Neuronal stem cell (in vitro differentiated cells): ENCODE measurements around the gene MYL2.

Source experiments
- DNase-seq: peaks from one replicate; pipeline ENCODE4 v3.0.0-alpha.2; 2013; ENCODE audit warnings: low spot score
- H2AFZ ChIP-seq: one replicate; pipeline ENCODE4 v1.6.1; 2013; ENCODE audit warnings: mild to moderate bottlenecking, low read length, inconsistent platforms
- H2AK5ac ChIP-seq: 2 replicates; pipeline ENCODE4 v1.6.1; 2013; ENCODE audit warnings: low read depth, mild to moderate bottlenecking, inconsistent platforms, low read length, moderate library complexity, mixed read lengths
- H2BK120ac ChIP-seq: 2 replicates; pipeline ENCODE4 v1.6.1; 2013; ENCODE audit warnings: low read depth, mild to moderate bottlenecking, inconsistent platforms, low read length, moderate library complexity, mixed read lengths
- H2BK12ac ChIP-seq: one replicate; pipeline ENCODE4 v1.6.1; 2013; ENCODE audit warnings: low read length, inconsistent platforms
- H2BK15ac ChIP-seq: 2 replicates; pipeline ENCODE4 v1.6.1; 2013; ENCODE audit warnings: mild to moderate bottlenecking, low read length, inconsistent platforms, mixed read lengths
- H2BK5ac ChIP-seq: one replicate; pipeline ENCODE4 v1.6.1; 2013; ENCODE audit warnings: inconsistent platforms, mild to moderate bottlenecking, low read length, moderate library complexity
- H3K14ac ChIP-seq: one replicate; pipeline ENCODE4 v1.6.1; 2013; ENCODE audit warnings: low read length, inconsistent platforms
- H3K18ac ChIP-seq: 2 replicates; pipeline ENCODE4 v1.6.1; 2013; ENCODE audit warnings: low read length, inconsistent platforms
- H3K23ac ChIP-seq: 2 replicates; pipeline ENCODE4 v1.6.1; 2013; ENCODE audit warnings: low read depth, mild to moderate bottlenecking, mixed read lengths, low read length, inconsistent platforms; ENCODE audit not compliant: poor library complexity
- H3K27ac ChIP-seq: replicated peaks from 3 replicates; pipeline ENCODE4 v1.5.1; 2013; ENCODE audit warnings: low read length, inconsistent platforms
- H3K27me3 ChIP-seq, 3 experiments: 2 replicates each; pipeline ENCODE4 v1.6.1; 2013; ENCODE audit warnings: low read length in 3 of 3, mild to moderate bottlenecking in 2 of 3, inconsistent platforms in 1 of 3, low read depth in 1 of 3, mixed read lengths in 1 of 3, moderate library complexity in 1 of 3; ENCODE audit not compliant: control insufficient read depth in 3 of 3, insufficient read depth in 3 of 3
- H3K36me3 ChIP-seq, 2 donors: replicated peaks in 1 of 2; 2 replicates each; pipeline ENCODE4 v1.6.1; 2013; ENCODE audit warnings: low read length in 2 of 2; ENCODE audit not compliant: control insufficient read depth in 2 of 2, insufficient read depth in 2 of 2
- H3K4ac ChIP-seq: 2 replicates; pipeline ENCODE4 v1.6.1; 2013; ENCODE audit warnings: inconsistent platforms, mild to moderate bottlenecking, low read length, moderate library complexity
- H3K4me1 ChIP-seq, 2 donors: 1 replicate in 1 of 2; 2 replicates in 1 of 2; pipeline ENCODE4 v1.6.1; 2013; ENCODE audit warnings: low read length in 2 of 2, low read depth in 1 of 2; ENCODE audit not compliant: control insufficient read depth in 2 of 2, insufficient read depth in 1 of 2
- H3K4me2 ChIP-seq: one replicate; pipeline ENCODE4 v1.6.1; 2013; ENCODE audit warnings: mild to moderate bottlenecking, low read length, inconsistent platforms; ENCODE audit not compliant: insufficient read depth, poor library complexity, severe bottlenecking
- H3K4me3 ChIP-seq, 2 donors: 2 replicates each; pipeline ENCODE4 v1.5.1; 2013; ENCODE audit warnings: low read length in 2 of 2, mild to moderate bottlenecking in 2 of 2, inconsistent platforms in 1 of 2, moderate library complexity in 1 of 2
- H3K79me1 ChIP-seq: one replicate; pipeline ENCODE4 v1.6.1; 2013; ENCODE audit warnings: low read depth, mild to moderate bottlenecking, inconsistent platforms, low read length, moderate library complexity
- H3K9ac ChIP-seq: one replicate; pipeline ENCODE4 v1.6.1; 2013; ENCODE audit warnings: mild to moderate bottlenecking, low read depth, low read length, inconsistent platforms; ENCODE audit not compliant: poor library complexity
- H3K9me3 ChIP-seq, 2 donors: replicated peaks in 1 of 2; 2 replicates each; pipeline versions ENCODE3 to v1.6.1; 2013; ENCODE audit warnings: low read length in 2 of 2, mild to moderate bottlenecking in 2 of 2, inconsistent platforms in 1 of 2, low read depth in 1 of 2, mixed read lengths in 1 of 2, moderate library complexity in 1 of 2; ENCODE audit not compliant: control insufficient read depth in 2 of 2, insufficient read depth in 1 of 2
- H4K8ac ChIP-seq: one replicate; pipeline ENCODE4 v1.6.1; 2013; ENCODE audit warnings: low read depth, mild to moderate bottlenecking, inconsistent platforms, low read length, moderate library complexity
- H4K91ac ChIP-seq: one replicate; pipeline ENCODE4 v1.6.1; 2013; ENCODE audit warnings: low read length, low read depth, mild to moderate bottlenecking, inconsistent platforms; ENCODE audit not compliant: poor library complexity
- WGBS, 2 donors: extraction: QIAGEN DNeasy Blood & Tissue Kit; methylation state at CpG; one replicate each; pipeline ENCODE4 v1.1.7; 2013; ENCODE audit warnings: missing lambda C conversion rate in 2 of 2, mixed read lengths in 1 of 2; ENCODE audit not compliant: insufficient read length in 2 of 2, insufficient replicate concordance in 1 of 2; ENCODE audit errors: extremely low coverage in 2 of 2; 5-methylcytosine and 5-hydroxymethylcytosine counted together

MYL2 gene

DNA sequence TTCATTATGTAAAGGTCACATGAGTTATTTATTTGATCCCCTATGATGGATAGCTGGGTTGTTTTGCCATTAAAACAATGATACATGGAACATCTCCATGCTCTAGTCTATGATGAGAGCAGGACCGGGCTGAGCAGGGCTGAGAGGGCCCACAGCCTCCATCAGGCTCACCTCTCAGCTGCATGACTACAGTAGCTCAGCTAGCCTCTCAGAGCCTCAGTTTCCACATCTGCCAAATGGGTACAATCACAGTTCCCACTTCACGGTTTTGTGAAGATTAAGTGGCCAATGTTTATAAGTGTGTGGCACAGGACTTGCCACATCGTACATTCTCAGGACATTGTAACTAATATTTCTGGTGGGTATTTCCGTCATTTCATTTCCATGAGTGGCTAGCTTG lies 19.9 kb upstream of the MYL2 start:
- no peak overlapping the region for H3K27ac ChIP-seq
- no peaks in the 10 kb centered on the region for H3K4me1 ChIP-seq
- H3K4me3 ChIP-seq, result no peak overlapping the region
- H3K9ac ChIP-seq, result no peak overlapping the region
- H3K4me2 ChIP-seq, result no peak overlapping the region
- DNase-seq, result no peak
- no peak overlapping the region for H3K18ac ChIP-seq
- H4K8ac ChIP-seq, result no peak overlapping the region
- H3K36me3 ChIP-seq, result no peaks in the 10 kb centered on the region
- H3K79me1 ChIP-seq, result no peaks in the 10 kb centered on the region
- H2AK5ac ChIP-seq, result no peak overlapping the region
- H3K27me3 ChIP-seq, result peaks cover 0 to 6% (median 2%) of the 10 kb centered on the region in 3 experiments
- H2BK120ac ChIP-seq, result no peak overlapping the region
- no CpG with 5 or more reads among the region's 4 CpGs for WGBS, 2 donors
- no peak overlapping the region for H3K14ac ChIP-seq
- H2BK12ac ChIP-seq, result no peak overlapping the region
- no peaks in the 10 kb centered on the region for H3K9me3 ChIP-seq
- no peak overlapping the region for H2AFZ ChIP-seq
- H4K91ac ChIP-seq, result no peak overlapping the region
- no peak overlapping the region for H2BK5ac ChIP-seq
- H3K23ac ChIP-seq, result no peak overlapping the region
- no peak overlapping the region for H3K4ac ChIP-seq
- no peak overlapping the region for H2BK15ac ChIP-seq

DNA sequence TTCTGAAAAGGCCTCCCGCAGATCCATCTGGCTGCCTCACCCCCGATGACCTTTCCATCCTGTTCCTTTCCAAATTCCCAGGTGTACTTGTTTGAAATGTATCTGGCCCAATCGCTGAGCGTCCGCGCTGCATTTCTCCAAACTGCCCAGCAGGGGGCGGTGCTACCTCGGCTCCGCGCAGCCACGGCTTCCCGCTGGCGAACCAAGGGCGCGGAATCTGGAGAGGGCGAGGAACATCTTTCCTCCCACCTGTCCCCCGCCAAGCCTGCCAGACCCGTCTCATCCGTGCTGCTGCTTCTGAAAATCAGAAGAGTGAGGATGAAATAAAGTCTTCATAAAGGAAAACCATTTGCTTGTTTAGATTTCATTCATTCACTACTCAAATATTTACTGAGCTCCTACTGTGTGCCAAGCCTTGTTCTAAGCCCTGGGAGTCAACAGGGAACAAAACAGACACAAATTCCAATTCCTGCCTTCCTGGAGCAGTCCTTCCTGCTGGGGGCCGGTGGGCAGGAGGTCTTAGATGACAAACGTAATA lies 16.8 kb upstream of the MYL2 start:
- Histone ChIP-seq H3K4me1 (peaks cover 0 to 4% of the 10 kb centered on the region in 2 donors), H2AK5ac (no peak overlapping the region), H3K36me3 (no peaks in the 10 kb centered on the region), H3K9me3 (no peaks in the 10 kb centered on the region), H3K4me2 (no peak overlapping the region), H3K79me1 (no peaks in the 10 kb centered on the region), H3K9ac (no peak overlapping the region), H3K4me3 (no peak overlapping the region), H3K4ac (no peak overlapping the region), H2AFZ (peak overlapping the region; percentile 26), H2BK12ac (no peak overlapping the region), H3K14ac (no peak overlapping the region), H4K8ac (no peak overlapping the region), H3K27me3 (peaks cover 0 to 6% (median 2%) of the 10 kb centered on the region in 3 experiments), H2BK120ac (no peak overlapping the region), H3K27ac (no peak overlapping the region), H4K91ac (no peak overlapping the region), H2BK5ac (no peak overlapping the region), H2BK15ac (no peak overlapping the region), H3K23ac (no peak overlapping the region), H3K18ac (no peak overlapping the region)
- DNase-seq, result peak; percentile 62
- WGBS, 2 donors, result no CpG with 5 or more reads among the region's 21 CpGs

DNA sequence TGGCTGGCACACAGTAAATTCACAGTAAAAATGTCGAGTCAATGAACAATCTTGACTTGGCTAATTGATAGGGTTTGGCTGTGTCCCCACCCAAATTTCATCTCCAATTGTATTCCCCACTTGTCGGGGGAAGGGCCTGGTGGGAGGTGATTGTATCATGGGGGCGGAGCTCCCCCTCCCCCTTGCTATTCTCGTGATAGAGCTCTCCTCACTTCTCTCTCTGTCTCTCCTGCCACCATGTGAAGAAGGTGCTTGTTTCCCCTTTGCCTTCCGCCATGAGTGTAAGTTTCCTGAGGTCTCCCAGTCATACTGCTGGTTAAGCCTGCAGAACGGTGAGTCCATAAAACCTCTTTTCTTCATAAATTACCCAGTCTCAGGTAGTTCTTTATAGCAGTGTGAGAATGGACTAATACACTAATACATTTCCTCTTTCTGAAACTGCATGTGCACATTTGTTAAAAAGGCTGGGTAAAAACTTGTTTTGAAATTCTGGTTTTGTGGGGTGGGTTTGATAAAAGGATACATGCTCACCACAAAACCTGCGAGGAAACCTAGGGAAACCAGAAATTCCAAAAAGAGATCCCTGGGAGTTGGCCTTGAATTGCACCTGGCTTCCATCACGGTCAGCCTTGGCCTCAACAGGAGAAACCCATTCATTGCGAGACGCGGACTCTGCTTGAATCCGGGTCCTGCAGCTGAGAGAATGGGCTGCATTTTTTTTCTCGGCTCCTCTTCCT lies 16.2 kb upstream of the MYL2 start:
- no peak overlapping the region for H2BK15ac ChIP-seq
- no peak overlapping the region for H3K18ac ChIP-seq
- H3K4me1 ChIP-seq, result peaks cover 0 to 7% of the 10 kb centered on the region in 2 donors
- no peak overlapping the region for H3K4me3 ChIP-seq
- no peaks in the 10 kb centered on the region for H3K79me1 ChIP-seq
- no peak overlapping the region for H3K9ac ChIP-seq
- H2AK5ac ChIP-seq, result no peak overlapping the region
- no peak overlapping the region for H3K23ac ChIP-seq
- no peak overlapping the region for H3K27ac ChIP-seq
- no CpG with 5 or more reads among the region's 13 CpGs for WGBS, 2 donors
- no peak for DNase-seq
- H4K8ac ChIP-seq, result no peak overlapping the region
- no peaks in the 10 kb centered on the region for H3K9me3 ChIP-seq
- no peak overlapping the region for H2BK5ac ChIP-seq
- H2AFZ ChIP-seq, result no peak overlapping the region
- H3K27me3 ChIP-seq, result peaks cover 0 to 6% (median 2%) of the 10 kb centered on the region in 3 experiments
- no peak overlapping the region for H4K91ac ChIP-seq
- H2BK120ac ChIP-seq, result no peak overlapping the region
- H2BK12ac ChIP-seq, result no peak overlapping the region
- H3K4ac ChIP-seq, result no peak overlapping the region
- H3K4me2 ChIP-seq, result no peak overlapping the region
- no peaks in the 10 kb centered on the region for H3K36me3 ChIP-seq
- H3K14ac ChIP-seq, result no peak overlapping the region

DNA sequence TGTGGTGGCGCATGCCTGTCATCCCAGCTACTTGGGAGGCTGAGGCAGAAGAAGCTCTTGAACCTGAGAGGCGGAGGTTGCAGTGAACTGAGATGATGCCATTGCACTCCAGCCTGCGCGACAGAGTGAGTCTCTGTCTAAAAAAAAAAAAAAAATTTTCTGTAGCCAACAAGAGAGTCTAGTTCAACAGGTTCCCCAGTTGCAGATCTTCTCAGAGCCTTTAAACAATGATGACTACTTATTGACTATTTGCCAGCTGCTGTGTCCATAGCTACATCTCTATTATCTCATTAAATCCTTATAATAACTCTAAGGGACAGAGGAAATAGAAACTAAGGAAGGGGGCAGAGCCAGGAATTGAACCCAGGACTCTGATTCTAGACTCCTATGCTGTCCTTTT lies 15.2 kb upstream of the MYL2 start:
- Histone ChIP-seq H3K9ac (no peak overlapping the region), H2AFZ (no peak overlapping the region), H3K4me3 (no peak overlapping the region), H3K36me3 (no peaks in the 10 kb centered on the region), H3K14ac (no peak overlapping the region), H3K23ac (no peak overlapping the region), H2BK5ac (no peak overlapping the region), H2BK120ac (no peak overlapping the region), H4K8ac (no peak overlapping the region), H3K27me3 (peaks cover 0 to 6% (median 2%) of the 10 kb centered on the region in 3 experiments), H2BK15ac (no peak overlapping the region), H2AK5ac (no peak overlapping the region), H4K91ac (no peak overlapping the region), H3K4ac (no peak overlapping the region), H3K4me2 (no peak overlapping the region), H3K79me1 (no peaks in the 10 kb centered on the region), H3K27ac (no peak overlapping the region), H3K4me1 (peaks cover 0 to 7% of the 10 kb centered on the region in 2 donors), H2BK12ac (no peak overlapping the region), H3K9me3 (no peaks in the 10 kb centered on the region), H3K18ac (no peak overlapping the region)
- DNase-seq, result no peak
- no CpG with 5 or more reads among the region's 4 CpGs for WGBS, 2 donors
